NB4 (cell line): Measurements from ENCODE around the gene IL31.

Source experiments
- MYC ChIP-seq: IDR thresholded peaks from 2 replicates; pipeline ENCODE4 v1.6.1; 2011; ENCODE audit warnings: low read depth, low read length
- POLR2A ChIP-seq: IDR thresholded peaks from 2 replicates; pipeline ENCODE4 v1.6.1; 2011; ENCODE audit warnings: mild to moderate bottlenecking; ENCODE audit not compliant: insufficient read length; ENCODE audit errors: extremely low read depth
- TF ChIP-seq, protein P1 (sequence below): IDR thresholded peaks from one replicate; pipeline ENCODE4 v1.5.1; 2012; ENCODE audit warnings: low read depth, low read length
- TF ChIP-seq, protein P2 (sequence below): IDR thresholded peaks from 2 replicates; pipeline ENCODE4 v1.6.1; 2011; ENCODE audit warnings: low read depth, low read length

DNA sequence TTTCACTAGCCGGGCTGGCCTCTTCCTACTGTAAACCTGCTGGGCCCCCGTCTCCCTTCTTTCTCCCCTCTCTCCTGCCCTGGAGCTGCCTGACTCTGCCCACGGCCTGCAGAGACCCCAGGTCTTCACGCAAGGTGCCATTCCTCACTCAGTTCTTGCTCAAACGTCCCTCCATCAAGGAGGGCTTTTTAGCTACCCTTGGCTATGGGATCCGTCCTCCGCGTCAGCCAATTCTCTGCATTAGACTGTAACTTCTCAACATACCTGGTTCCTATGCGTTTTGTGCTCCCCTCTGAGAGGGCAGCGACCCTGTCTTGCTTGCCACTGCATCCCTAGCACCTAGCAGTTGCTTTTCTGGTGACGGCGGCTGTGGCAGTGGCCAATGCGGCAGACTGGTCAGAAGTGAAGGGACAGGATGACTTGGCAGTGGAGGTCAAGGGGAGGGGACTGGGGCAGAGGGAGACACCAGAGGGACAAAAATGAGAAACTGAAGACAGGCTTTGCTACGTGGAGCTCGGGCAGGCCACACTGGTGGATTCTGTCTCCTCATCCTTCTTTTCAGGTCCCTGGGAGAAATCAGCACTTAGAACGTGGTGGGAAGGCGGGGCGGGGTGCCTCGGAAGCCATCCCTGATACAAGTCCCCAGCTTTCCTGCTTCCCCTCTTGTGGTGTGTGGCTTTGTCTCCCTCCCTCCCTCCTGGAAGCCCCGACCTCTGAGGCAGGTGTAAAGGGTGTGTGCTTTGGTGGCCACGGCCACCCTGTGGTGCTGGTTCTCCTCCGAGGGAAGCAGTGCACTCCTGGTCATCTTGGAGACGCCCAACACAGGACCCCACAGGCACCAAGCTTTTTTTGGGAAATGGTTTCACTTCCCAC is 31.3 kb upstream of the IL31 start:
- TF ChIP-seq, protein P1, sequence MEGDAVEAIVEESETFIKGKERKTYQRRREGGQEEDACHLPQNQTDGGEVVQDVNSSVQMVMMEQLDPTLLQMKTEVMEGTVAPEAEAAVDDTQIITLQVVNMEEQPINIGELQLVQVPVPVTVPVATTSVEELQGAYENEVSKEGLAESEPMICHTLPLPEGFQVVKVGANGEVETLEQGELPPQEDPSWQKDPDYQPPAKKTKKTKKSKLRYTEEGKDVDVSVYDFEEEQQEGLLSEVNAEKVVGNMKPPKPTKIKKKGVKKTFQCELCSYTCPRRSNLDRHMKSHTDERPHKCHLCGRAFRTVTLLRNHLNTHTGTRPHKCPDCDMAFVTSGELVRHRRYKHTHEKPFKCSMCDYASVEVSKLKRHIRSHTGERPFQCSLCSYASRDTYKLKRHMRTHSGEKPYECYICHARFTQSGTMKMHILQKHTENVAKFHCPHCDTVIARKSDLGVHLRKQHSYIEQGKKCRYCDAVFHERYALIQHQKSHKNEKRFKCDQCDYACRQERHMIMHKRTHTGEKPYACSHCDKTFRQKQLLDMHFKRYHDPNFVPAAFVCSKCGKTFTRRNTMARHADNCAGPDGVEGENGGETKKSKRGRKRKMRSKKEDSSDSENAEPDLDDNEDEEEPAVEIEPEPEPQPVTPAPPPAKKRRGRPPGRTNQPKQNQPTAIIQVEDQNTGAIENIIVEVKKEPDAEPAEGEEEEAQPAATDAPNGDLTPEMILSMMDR: no peak
- TF ChIP-seq POLR2A: no peak
- TF ChIP-seq, protein P2, sequence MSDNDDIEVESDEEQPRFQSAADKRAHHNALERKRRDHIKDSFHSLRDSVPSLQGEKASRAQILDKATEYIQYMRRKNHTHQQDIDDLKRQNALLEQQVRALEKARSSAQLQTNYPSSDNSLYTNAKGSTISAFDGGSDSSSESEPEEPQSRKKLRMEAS: no peak
- no peak for TF ChIP-seq MYC
